Endothelial cell of umbilical vein (primary cell): Measurements from ENCODE around the gene MYO1E. TPM values are rescaled to one million over a fixed set of nuclear protein-coding genes. Genes with fewer than 3 reads are reported as not detected.
"Not testable (repeated sequence)": the region's sequence is repeated elsewhere in the genome, so short reads cannot be mapped to it uniquely, and the experiment has no call there.

Source experiments
- BruUV-seq: library from RNA; stranded (reverse); fragments of 400-500 nt; replicated peaks from 2 replicates; lab custom pipeline; 2021; lab: Mats Ljungman, UMichigan
- CTCF ChIA-PET: fragments of 300-600, 350-600 bp; sonication (Branson Sonifier 250); formaldehyde crosslinking; loops from one replicate; lab custom pipeline; 2021; ENCODE audit warnings: antibody characterized with exemption, inconsistent platforms; lab: Charles Lee
- POLR2A ChIA-PET: fragments of 300-600, 350-600 bp; sonication (Branson Sonifier 250); formaldehyde crosslinking; loops from one replicate; lab custom pipeline; 2021; ENCODE audit warnings: antibody characterized with exemption, inconsistent platforms; lab: Charles Lee
- DNase-seq: peaks from one replicate; pipeline ENCODE4 v3.0.0-alpha.2; 2011; ENCODE audit warnings: low read depth, low spot score
- FAIRE-seq: peaks from 2 replicates; lab custom pipeline; 2011; peaks lifted over from hg19 to GRCh38; lab: Jason Lieb, UNC
- H2AFZ ChIP-seq: 2 replicates; pipeline ENCODE4 v1.6.0; 2012; ENCODE audit warnings: low read depth, low read length, control low read depth, inconsistent platforms
- H3K27ac ChIP-seq: 2 replicates; pipeline ENCODE4 v1.5.1; 2011; ENCODE audit warnings: low read depth, mild to moderate bottlenecking, control low read depth, low read length, moderate library complexity; ENCODE audit not compliant: insufficient read depth
- H3K27me3 ChIP-seq, 2 experiments: 2 replicates each; pipeline versions ENCODE4 v1.6.0 to v1.6.1; 2011; ENCODE audit warnings: low read length in 2 of 2, mixed read lengths in 1 of 2; ENCODE audit not compliant: control insufficient read depth in 2 of 2, insufficient read depth in 2 of 2
- H3K36me3 ChIP-seq, 2 experiments: 2 replicates in 1 of 2; 3 replicates in 1 of 2; pipeline ENCODE4 v1.5.1; 2011; ENCODE audit warnings: low read length in 2 of 2, mild to moderate bottlenecking in 1 of 2, moderate library complexity in 1 of 2; ENCODE audit not compliant: control insufficient read depth in 2 of 2, insufficient read depth in 2 of 2; ENCODE audit errors: extremely low read depth in 1 of 2
- H3K4me1 ChIP-seq: 3 replicates; pipeline ENCODE4 v1.5.1; 2011; ENCODE audit warnings: mild to moderate bottlenecking, low read length; ENCODE audit not compliant: control insufficient read depth, insufficient read depth; ENCODE audit errors: extremely low read depth
- H3K4me2 ChIP-seq: 2 replicates; pipeline ENCODE4 v1.6.1; 2011; ENCODE audit warnings: low read length, control low read depth, mixed read lengths; ENCODE audit not compliant: insufficient read depth
- H3K4me3 ChIP-seq, 3 experiments: fragments of 200-600 bp in 1 of 3; sonication (generic), shearing (Covaris generic) in 1 of 3; replicated peaks in 1 of 3; 2 replicates each; pipeline ENCODE4 v1.5.1; 2011 to 2016; ENCODE audit warnings: control low read depth in 3 of 3, low read length in 3 of 3, mild to moderate bottlenecking in 2 of 3, inconsistent platforms in 1 of 3, low read depth in 1 of 3, moderate library complexity in 1 of 3; ENCODE audit not compliant: insufficient read depth in 1 of 3
- H3K79me2 ChIP-seq: 2 replicates; pipeline ENCODE4 v1.6.0; 2012; ENCODE audit warnings: low read length, inconsistent platforms; ENCODE audit not compliant: control insufficient read depth, insufficient read depth
- H3K9ac ChIP-seq: replicated peaks from 2 replicates; pipeline ENCODE3; 2011; ENCODE audit warnings: low read length, control low read depth; ENCODE audit not compliant: insufficient read depth; ENCODE audit errors: extremely low read depth
- H3K9me1 ChIP-seq: replicated peaks from 3 replicates; pipeline ENCODE4 v1.6.0; 2011; ENCODE audit warnings: mild to moderate bottlenecking, low read length; ENCODE audit not compliant: control insufficient read depth, insufficient read depth; ENCODE audit errors: extremely low read depth
- H3K9me3 ChIP-seq: replicated peaks from 2 replicates; pipeline ENCODE4 v1.5.1; 2012; ENCODE audit warnings: low read length, inconsistent platforms; ENCODE audit not compliant: control insufficient read depth, insufficient read depth
- H4K20me1 ChIP-seq: replicated peaks from 2 replicates; pipeline ENCODE3; 2011; ENCODE audit warnings: mild to moderate bottlenecking, low read length; ENCODE audit not compliant: control insufficient read depth, insufficient read depth; ENCODE audit errors: extremely low read depth
- CTCF ChIP-seq, 2 donors: IDR thresholded peaks; 1 replicate in 1 of 2; 2 replicates in 1 of 2; pipeline ENCODE4 v1.5.1; 2011; ENCODE audit warnings: low read length in 2 of 2, mild to moderate bottlenecking in 2 of 2, moderate library complexity in 2 of 2, control low read depth in 1 of 2, inconsistent platforms in 1 of 2, low read depth in 1 of 2; ENCODE audit not compliant: insufficient read depth in 1 of 2; ENCODE audit errors: extremely low read depth in 1 of 2
- EZH2 ChIP-seq: IDR thresholded peaks from 2 replicates; pipeline ENCODE4 v1.6.1; 2012; ENCODE audit warnings: borderline replicate concordance, low read depth, mild to moderate bottlenecking, moderate library complexity, low read length, inconsistent platforms; ENCODE audit not compliant: severe bottlenecking
- FOS ChIP-seq: IDR thresholded peaks from 2 replicates; pipeline ENCODE4 v1.6.1; 2011; ENCODE audit warnings: mild to moderate bottlenecking, low read length, moderate library complexity, borderline replicate concordance; ENCODE audit not compliant: insufficient read depth
- GATA2 ChIP-seq: IDR thresholded peaks from 2 replicates; pipeline ENCODE4 v1.7.0; 2011; ENCODE audit warnings: low read depth, mild to moderate bottlenecking, moderate library complexity, mixed read lengths, low read length; ENCODE audit not compliant: insufficient read length, insufficient read depth
- MAX ChIP-seq: IDR thresholded peaks from 2 replicates; pipeline ENCODE4 v1.6.1; 2011; ENCODE audit not compliant: insufficient read depth, insufficient read length
- MYC ChIP-seq: IDR thresholded peaks from one replicate; pipeline ENCODE4 v1.6.1; 2011; ENCODE audit warnings: mild to moderate bottlenecking, low read depth, low read length
- dilution Hi-C: fragments of 300-500 bp; cut with MboI; formaldehyde crosslinking; loops from one replicate; pipeline ENCODE4 v1.15.0; 2019; ENCODE audit warnings: low sequenced_read_pairs; ENCODE audit not compliant: extremely low pct_ligation_motif_present
- intact Hi-C: fragments of 100-400 bp; cut with micrococcal nuclease; formaldehyde crosslinking; loops from one replicate; pipeline ENCODE4 v1.10.0; 2022
- polyA plus RNA-seq, 4 experiments: library from polyadenylated mRNA; depleted of rRNA in 3 of 4; stranded (reverse) in 3 of 4; unstranded in 1 of 4; fragments of >200 nt; gene quantifications; 2 replicates each; pipeline versions ENCODE4 v1.2.1 to v1.2.3, GENCODE V29; 2011 to 2012; ENCODE audit warnings: missing spikeins in 1 of 4
- total RNA-seq: library from RNA; stranded (reverse); gene quantifications from 2 replicates; pipeline ENCODE4 v1.2.3, GENCODE V29; 2021

MYO1E gene
- total and polyA plus RNA-seq, 2 donors (not counting 3 experiments of a cell fraction or from before 2014, with no cell fraction given), result 31.6 to 218 TPM

GRCh38 chr15:59401824-59402569 is 29.3 kb upstream of the MYO1E start:
- Histone ChIP-seq H2AFZ (no peak overlapping the region), H3K79me2 (no peaks in the 10 kb centered on the region), H3K27ac (no peak overlapping the region), H3K4me3 (no peak overlapping the region), H3K9ac (no peak overlapping the region), H3K9me3 (no peaks in the 10 kb centered on the region), H3K36me3 (no peaks in the 10 kb centered on the region), H3K9me1 (no peaks in the 10 kb centered on the region), H4K20me1 (no peaks in the 10 kb centered on the region), H3K27me3 (peaks cover 5 to 11% of the 10 kb centered on the region in 2 experiments), H3K4me1 (no peaks in the 10 kb centered on the region), H3K4me2 (no peak overlapping the region)
- BruUV-seq, result no TSS peak
- FAIRE-seq (no peak), DNase-seq (no peak)
- ChIA-PET CTCF (no interaction called here), POLR2A (no interaction called here)
- intact Hi-C loops, result no loop called here
- dilution Hi-C loops, result no loop called here
- TF ChIP-seq MYC, result no peak
- TF ChIP-seq CTCF (IDR thresholded peaks at IDR 0.05; ENCODE audit: extremely low read depth in 1 of 2, insufficient read depth in 1 of 2, low read depth in 1 of 2, low read length in 2 of 2), result no peak
- TF ChIP-seq MAX, result no peak
- no peak for TF ChIP-seq FOS
- no peak for TF ChIP-seq EZH2
- no peak for TF ChIP-seq GATA2

- H2AFZ ChIP-seq, CTCF ChIA-PET, H3K4me3 ChIP-seq, BruUV-seq, H3K27ac ChIP-seq, H3K4me1 ChIP-seq, H3K9me1 ChIP-seq, H3K9ac ChIP-seq, H3K9me3 ChIP-seq, dilution Hi-C loops, H3K79me2 ChIP-seq, H3K4me2 ChIP-seq, H3K36me3 ChIP-seq, FAIRE-seq, intact Hi-C loops, DNase-seq, H4K20me1 ChIP-seq, POLR2A ChIA-PET: not testable (repeated sequence)
- peaks cover 8 to 11% of the 10 kb centered on the region in 2 experiments for H3K27me3 ChIP-seq
These were observed 28.6 kb upstream of the MYO1E start for GRCh38 chr15:59401051-59401823.
